HG03520 (cell line): ENCODE data around the gene LRP6.

Experiments
- ATAC-seq: cut with Tn5 transposase; IDR thresholded peaks from one replicate; pipeline ENCODE4 v1.9.1; 2021; ENCODE audit warnings: mild to moderate bottlenecking, moderate library complexity; ENCODE audit not compliant: unreplicated experiment

Gene LRP6

DNA sequence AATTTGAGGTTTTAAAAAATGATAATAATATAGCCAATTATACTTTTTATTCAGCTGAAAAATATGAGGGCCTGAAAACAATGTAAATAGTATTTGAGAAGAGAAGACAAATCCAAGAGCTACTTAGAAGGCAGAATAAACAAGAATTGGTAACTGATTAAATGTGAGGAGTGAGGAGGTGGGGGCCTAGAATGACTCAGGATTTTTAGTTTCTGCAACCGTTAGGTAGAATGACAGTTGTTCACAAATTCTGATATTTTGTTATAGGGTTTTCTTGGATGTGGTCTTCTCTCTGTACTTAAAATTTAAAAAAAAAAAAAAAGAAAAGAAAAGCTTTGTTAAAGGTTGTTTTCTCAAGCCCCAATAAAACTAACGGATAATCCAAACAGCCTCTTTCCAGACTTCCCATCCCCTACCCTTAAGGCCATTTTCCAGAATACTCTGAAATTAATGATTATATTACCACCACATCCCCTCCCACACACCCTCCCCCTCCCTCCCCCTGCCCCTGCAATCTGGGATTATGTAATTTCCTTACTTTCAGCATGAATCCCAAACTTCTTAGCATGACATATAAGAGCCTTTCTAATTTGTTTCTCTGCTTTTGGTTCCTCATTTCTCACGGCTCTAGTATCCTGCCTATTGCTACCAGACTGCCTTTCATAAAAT, 50.4 kb downstream of the LRP6 start:
- no peak for ATAC-seq

DNA sequence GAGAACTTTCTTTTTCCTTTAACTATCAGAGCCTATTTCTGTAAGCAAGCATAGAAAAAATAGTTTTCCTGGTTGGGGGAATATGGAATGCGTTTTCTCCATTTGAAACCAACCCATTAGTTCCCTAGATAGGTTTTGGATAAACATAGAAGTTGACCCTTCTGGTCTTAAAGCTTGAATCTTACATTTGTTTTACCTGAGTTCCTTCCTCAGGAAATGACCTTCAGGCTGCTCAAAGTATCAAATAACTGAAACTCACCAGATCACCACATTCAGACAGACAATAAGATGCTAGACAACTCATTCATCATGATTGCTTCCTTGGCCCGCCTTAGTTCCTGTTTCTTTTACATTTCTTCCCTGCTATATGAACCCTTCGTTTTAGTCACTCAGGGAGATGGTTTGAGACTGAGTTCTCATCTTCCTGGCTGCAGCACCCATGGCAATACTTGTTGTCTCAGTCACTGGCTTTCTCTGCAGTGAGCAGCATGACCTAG, 52.2 kb downstream of the LRP6 start:
- ATAC-seq, result no peak

DNA sequence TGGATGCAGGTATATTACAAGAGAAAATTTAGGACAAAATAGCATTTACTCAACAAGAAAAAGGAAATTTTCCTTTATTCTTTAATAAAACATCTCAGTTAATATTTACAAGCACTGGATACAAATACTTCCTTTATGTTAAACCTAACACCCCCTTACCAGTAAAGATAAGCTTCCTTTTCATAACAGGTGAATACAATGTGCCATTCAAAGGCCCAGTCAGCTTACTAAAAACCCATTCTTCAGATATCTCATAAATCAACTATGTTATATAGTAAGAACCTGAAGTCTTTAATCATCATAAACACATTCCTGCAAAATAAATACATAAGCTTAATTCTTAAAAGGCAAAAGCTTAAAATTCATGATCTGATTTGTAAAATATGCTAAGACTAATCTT, 52.6 kb downstream of the LRP6 start:
- no peak for ATAC-seq

DNA sequence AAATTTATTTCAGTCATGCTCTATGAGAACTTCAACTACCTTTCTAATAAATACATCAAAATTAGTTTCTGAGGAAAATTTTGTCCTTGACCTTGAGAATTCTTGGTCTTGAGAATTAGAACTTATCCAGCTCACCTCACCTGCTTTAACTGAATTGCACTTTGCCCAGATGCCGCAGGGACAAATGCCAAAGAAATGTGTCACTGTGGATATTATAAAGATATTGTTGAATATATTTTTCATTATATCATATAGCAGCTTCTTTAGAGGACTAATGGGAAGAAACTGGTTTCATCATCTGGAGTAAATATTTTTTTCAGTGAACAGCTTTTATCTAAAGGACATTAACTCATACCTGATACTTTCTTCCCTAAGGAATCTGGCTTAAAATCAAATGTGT, 54.1 kb downstream of the LRP6 start:
- no peak for ATAC-seq

DNA sequence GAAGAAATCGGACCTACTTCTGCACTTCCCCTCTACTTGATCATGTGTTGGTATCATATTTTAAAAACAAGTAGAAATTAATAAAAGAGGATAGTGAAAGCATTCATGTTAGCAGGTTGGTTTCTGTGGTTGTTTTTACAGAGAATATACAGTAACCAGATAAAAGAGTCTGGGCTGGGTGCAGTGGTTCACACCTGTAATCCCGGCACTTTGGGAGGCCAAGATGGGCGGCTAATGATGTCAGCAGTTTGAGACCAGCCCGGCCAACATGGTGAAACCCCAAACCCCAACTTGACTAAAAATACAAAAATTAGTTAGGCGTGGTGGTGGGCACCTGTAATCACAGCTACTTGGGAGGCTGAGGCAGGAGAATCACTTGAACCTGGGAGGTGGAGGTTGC, 55.9 kb downstream of the LRP6 start:
- ATAC-seq, result no peak

DNA sequence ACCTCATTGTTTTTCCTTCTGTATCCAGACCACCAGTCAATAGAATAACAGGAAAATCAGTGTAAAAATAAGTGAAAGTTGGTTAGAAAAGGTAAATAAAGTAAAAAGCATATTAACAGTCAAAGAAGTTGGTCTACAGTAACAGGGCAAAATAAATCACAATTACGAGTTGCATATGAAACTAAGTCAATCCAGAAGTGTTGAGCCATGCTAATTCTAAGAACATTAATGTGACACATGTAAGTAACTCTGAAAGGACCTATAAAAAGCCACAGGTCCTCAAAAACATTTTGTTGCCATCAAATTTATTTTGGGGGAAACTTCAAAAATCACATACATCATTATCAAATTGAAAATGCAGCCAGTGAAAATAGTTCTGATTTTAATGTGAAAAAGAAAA, 56.4 kb downstream of the LRP6 start:
- no peak for ATAC-seq

DNA sequence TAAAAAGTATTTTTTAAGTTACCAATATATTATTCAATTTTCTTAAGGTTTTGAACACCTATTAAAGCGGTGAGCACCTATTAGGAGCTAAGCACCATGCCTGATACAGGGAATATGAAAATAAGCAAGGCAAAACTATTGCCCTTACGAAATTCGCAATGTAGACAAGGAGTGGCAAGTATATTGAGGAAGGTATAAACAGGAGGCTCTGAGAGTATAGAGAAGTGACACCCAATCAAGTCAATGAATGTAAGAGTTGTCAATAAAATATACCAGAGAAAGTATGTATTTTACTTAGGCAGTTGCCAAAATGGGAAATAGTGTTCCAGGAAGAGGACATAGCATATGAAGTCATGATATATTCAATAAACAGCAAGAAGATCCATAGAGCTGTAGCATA, 57.2 kb downstream of the LRP6 start:
- no peak for ATAC-seq

DNA sequence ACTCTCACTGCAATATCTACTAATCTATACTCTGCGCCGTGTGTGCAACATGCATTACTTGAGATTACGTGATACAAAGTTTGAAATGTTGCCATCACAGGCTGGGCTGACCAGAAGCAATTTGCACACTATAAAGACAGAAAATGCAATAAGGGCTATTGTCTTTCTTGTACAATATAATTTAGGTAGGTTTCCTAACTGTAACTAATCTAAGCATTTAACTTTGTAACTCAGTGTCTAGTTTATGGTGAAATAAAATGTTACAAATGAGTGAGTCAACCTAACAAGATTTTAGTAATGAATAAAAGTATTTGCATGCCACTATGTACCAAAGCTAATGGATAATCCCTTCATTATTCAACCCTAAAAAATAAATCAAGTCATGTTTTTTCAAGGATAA, 57.8 kb downstream of the LRP6 start:
- ATAC-seq, result no peak

DNA sequence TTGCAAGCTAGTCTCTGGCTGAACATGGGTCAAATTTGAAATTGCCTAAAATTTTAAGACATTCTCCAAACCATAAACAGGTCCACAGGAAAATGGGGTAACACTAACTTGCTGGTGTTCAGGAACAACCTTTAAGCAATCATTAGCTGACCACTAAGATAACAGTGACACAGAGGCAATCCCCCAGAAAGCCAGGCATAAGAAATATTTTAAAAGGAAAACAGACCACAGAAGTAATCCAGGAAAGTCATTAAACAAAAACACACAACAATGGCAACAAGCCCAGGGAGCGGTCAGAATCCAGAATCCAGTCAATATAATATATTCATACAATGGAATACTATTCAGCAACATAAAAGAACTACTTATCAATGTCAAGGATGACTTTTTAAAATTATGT, 59.1 kb downstream of the LRP6 start:
- ATAC-seq, result no peak

DNA sequence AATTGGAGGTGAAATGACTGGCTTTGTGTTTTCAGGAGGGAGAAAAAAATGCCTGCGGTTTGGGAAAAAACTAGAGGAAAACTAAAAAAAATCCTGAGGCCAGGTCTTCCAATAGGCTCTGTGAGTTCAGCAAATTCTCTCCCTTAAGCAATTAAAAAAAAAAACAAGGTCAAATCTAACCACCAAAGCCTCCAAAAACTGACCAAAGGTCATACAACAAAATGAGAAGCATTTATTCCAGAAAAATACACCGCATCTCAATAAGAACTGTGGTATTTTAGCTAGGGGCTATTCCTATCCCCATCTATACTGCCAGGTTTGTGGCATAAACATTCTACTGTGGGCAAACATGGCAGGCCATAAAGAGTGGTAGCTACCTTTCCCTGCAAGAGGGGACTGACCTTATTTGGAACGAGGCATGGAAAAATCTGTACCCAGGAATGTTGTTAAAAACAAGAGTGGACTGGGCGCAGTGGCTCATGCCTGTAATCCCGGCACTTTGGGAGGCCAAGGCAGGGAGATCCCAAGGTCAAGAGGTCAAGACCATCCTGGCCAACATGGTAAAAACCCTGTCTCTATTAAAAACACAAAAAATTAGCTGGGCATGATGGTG, 60.0 kb downstream of the LRP6 start:
- no peak for ATAC-seq

DNA sequence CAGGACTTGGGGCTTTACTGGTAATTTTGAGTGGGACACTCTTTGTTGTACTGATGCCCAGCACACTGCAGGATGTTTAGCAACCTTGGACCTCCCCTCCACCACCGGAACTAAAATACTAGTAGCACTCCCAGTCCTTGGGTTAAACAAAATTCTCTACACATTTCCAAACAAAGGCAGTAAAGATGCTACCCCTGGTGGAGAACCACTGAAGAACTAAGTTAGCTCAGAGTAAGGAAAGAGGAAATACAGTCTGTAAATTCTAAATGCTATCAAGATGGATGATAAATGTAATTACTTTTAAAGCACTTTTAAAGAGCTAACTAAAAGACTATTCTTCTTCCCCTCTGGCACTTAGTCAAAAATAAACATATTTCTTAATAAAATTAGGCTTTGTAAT, 64.1 kb downstream of the LRP6 start:
- ATAC-seq, result no peak

DNA sequence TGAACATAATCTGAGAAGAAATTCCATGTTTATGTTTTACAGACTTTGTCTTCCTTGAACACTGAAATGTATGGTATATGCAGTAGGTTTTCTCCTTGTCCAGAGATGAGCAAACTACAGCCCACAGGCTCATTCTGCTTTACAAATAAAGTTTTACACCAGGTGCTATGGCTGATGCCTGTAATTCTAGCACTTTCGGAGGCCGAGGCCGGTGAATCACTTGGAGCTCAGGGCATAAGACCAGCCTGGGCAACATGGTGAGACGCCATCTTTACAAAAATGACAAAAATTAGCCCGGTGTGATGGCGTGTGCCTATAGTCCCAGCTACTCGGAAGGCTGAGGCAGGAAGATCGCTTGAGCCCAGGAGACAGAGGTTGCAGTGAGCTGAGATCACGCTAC, 64.7 kb downstream of the LRP6 start:
- no peak for ATAC-seq

DNA sequence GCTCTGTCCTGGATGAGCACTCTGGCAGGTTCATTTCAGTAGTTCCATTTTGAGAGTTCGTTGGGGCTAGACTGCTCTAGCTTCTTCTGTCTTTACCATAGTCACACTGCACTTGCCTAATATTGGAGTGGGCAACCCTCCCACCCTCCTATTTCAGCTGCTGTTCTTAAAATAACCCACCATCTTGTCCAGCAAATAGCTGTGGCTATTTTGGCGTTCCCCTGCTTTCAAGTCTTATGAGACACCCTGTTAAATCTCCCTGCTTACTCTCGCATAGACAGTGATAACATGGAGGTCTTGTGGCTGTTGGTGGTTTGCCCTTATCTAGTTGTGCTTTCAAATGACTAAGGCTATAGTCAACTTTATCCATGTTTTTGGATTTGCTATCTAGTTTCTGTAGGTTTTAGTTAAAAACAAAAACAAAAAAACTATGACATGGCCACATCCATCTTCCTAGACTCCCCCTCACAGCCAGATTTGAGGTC, 65.5 kb downstream of the LRP6 start:
- ATAC-seq, result no peak

DNA sequence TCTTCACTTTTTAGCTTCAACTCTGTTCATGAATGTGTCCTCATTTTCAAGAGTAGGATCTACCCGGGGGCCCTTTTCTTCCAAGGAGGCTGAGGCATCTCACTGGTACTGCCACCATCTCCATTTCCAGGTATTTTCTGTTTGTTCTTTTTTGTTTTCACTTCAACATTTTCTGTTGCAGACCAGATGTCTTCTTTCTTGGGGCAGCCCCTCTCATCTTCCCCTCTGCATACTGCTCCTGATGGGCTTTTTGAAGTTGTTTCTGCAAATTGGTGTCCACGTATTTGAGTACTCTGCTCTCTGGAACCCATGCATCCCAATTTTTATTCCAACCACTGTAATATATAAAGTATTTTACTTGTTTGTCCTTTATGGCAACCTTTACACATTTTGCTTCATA, 66.5 kb downstream of the LRP6 start:
- ATAC-seq, result no peak

DNA sequence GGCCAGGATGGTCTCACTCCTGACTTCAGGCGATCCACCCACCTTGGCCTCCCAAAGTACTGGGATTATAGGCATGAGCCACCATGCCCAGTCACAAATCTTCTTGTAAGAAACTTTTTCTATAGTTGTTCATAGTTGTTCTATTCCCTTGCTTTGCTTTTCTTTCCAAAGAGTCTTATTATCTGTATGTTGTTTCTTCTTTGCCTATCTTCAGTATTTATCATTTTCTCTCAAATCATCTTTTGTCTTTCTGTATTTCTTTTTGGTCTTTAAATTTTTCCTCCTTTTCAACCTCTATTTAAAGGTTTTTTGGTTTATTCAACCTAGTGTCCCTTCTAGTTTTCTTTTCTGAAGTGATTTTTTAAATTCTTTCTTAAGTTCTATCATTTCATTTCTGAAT, 68.7 kb downstream of the LRP6 start:
- ATAC-seq, result no peak

DNA sequence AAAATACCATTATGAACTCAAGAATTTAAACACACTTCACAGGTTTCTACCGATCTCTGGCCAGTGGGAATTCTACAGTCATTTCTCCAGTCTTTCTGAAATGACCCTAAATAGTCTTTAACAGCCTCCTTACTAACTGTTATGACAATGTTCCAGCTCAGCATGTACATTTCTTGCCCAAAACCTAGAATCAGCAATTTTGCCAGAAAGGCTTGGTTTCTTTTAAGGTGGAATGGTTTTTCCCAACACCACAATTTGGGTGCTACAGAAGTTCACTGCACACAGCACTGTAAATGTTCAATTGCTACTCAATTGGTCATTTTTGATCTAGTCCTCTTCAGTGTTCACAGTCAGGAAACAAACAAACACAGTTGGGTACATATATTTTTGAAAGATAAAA, 69.7 kb downstream of the LRP6 start:
- no peak for ATAC-seq

DNA sequence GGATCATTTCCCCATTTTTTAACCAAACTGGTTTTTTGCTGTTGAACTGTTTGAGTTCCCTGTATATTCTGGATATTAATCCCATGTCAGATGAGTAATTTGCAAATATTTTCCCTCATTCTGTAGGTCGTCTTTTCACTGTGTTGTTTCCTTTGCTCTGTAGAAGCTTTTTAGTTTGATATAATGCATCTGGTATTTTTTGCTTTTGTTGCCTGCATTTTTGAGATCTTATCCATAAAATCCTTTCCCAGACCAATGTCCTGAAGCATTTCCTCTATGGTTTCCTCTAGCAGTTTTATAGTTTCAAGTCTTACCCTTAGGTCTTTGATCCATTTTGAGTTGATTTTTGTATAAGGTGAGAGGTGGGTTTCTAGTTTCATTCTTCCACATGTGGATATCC, 71.3 kb downstream of the LRP6 start:
- ATAC-seq, result no peak

DNA sequence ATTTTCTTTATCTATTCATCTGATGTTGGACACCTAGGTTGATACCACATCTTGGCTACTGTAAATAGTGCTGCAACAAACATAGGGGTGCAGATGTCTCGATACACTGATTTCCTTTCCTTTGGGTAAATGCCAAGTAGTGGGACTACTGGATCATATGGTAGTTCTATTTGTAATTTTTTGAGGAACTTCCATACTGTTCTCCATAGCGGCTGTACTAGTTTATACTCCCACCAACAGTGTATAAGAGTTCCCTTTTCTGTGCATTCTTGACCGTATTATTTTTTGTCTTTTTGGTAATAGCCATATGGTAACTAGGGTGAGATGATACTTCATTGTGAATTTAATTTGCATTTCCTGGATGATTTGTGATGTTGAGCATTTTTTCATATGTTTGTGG, 71.8 kb downstream of the LRP6 start:
- ATAC-seq, result no peak

DNA sequence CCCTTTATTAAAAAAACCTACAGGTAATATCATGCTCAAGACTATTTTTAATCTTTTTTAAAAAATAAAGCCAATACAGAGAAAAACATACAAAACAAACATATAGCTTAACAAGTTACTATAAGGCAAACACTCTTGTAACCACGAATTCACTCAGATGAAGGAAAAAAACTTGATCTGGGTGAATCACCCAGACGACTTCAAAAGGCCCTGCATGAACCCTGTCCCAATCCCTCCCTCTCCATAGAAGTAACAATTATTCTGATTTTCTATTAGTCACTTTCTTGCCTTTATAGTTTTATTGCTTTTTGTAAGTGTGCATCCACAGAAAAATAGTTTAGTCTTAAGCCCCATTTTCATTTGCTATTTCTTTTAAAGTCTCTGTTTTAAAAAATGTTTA, 72.6 kb downstream of the LRP6 start:
- ATAC-seq, result no peak

DNA sequence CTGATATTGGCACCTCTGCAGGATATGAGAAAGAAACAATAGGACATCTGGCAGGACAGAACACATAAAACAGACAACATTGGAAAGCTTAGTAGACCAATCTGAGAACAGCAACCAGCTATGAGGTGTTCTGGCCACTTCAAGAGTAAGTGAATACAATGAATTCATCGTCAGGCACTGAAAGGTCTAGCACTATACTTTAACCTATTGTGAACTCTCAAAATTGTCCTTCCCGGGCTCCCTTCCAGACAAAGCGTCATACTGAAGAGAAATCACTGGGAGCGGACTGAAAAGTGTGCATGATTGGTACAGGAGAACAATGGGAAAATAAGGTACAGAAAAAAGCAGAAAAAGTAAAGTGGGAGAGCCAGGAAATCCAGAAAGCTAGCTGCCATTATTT, 75.8 kb downstream of the LRP6 start:
- ATAC-seq, result no peak

DNA sequence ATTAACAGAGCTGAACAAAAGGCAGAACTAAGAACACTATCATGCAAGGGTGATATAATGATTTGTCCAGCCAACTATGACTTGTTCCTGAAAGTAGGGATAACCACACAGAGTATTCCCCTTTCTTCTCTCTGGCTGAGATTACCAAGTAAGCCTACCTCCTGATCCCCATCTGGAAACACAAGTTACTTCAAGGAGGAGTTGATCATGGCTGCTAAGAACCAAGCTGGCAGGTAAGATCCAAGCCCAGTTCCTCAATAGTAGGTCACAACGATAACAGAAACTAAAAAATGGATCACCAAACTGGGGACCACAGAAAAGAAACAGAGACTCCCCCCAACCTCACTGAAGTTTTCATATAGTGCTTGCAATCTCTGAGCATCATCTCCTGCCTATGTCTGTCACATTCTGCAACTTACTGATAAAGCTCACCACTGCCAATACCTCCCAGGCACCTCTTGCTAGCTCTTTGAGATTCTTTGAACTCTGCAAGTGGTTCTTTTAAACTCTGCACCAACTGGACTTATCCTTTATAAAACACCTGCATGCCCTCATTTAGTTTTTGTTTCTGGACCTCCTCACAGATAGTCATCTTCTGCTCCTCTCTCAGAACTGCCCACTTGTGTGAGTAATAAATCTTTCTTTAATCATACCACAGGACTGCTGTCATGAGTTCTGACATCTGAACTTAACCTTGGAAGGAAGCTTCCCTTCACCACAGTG, 76.6 kb downstream of the LRP6 start:
- no peak for ATAC-seq

DNA sequence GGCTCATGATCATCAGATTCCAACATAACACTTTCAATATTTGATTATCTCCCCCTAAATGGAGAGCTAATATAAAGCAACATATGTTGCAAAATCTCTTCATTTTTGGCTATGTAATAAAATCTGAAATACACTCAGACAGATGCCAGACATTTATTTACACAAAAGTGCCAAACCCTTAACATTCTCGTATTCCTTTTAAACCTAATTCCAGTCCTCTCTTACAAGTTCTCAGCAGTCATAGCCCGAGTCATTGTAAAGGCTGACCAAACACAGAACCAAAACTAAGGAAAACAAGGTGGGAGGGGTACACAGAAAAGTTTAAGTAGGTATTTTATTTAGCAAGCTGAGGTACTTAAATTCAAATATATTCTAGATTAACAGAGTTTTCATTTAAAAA, 81.4 kb downstream of the LRP6 start:
- ATAC-seq, result no peak
